AG09319 (cell line): ENCODE measurements around the gene MSL3B.
A peak's percentile ranks its signal among the peaks of the same experiment; 100 is the strongest.

Experiments
- DNase-seq: peaks from one replicate; pipeline ENCODE4 v3.0.0-alpha.2; 2010; ENCODE audit warnings: low read depth; ENCODE audit errors: extremely low read depth
- CTCF ChIP-seq: IDR thresholded peaks from 2 replicates; pipeline ENCODE4 v1.5.1; 2011; ENCODE audit warnings: low read depth, mild to moderate bottlenecking, inconsistent platforms, low read length, moderate library complexity

The MSL3B gene

DNA sequence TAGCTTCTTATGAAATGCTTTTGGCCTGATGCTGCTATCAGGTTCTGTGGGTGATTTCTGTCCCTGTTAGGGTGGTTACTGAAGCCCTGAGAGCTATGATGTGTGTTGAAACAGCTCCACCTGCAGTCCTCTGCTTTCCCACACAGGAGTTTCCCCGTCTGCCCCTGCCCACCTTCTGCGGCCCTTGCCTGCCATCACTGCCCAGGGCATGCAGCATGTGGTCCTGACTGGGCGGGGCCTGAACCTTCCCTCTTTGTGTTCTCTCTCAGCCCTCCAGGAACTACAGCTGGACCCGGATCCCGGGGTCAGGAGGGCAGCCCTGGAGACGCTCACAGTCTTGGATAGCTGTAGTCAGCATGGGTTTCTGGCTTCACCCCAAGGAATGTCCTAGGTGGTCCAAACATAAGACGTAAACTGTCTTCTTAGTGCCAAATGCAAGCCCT is 35.3 kb downstream of the MSL3B start:
- DNase-seq, result peak; percentile 15
- TF ChIP-seq CTCF, result peak; percentile 24

- DNase-seq, result no peak
- no peak for TF ChIP-seq CTCF
Observed at GRCh38 chr2:233832414-233832813, 35.8 kb downstream of the MSL3B start.

DNA sequence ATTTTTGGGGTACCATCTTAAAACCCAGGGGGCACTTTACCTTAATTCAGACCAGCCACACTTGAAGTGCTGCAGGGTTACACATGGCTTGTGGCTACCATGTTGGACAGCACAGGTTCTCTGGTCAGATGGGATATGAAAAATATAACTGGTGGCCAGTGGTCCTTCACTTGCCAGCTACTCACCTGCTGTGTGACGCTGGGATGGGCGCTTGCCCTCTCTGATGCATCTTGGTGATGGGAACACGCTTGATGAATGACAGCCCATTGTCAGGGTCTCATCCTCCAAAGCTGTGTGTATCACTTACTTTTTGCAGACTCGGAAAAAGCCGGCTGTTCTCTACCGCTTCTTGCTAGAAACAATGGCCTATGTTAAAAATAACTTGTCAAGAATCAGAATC is 36.3 kb downstream of the MSL3B start:
- TF ChIP-seq CTCF, result no peak

GRCh38 chr2:233831011-233831721 is 37.0 kb downstream of the MSL3B start:
- DNase-seq, result no peak
- TF ChIP-seq CTCF, result no peak

More for the DNA sequence above, 36.3 kb downstream of the MSL3B start:
- no peak for DNase-seq

DNA sequence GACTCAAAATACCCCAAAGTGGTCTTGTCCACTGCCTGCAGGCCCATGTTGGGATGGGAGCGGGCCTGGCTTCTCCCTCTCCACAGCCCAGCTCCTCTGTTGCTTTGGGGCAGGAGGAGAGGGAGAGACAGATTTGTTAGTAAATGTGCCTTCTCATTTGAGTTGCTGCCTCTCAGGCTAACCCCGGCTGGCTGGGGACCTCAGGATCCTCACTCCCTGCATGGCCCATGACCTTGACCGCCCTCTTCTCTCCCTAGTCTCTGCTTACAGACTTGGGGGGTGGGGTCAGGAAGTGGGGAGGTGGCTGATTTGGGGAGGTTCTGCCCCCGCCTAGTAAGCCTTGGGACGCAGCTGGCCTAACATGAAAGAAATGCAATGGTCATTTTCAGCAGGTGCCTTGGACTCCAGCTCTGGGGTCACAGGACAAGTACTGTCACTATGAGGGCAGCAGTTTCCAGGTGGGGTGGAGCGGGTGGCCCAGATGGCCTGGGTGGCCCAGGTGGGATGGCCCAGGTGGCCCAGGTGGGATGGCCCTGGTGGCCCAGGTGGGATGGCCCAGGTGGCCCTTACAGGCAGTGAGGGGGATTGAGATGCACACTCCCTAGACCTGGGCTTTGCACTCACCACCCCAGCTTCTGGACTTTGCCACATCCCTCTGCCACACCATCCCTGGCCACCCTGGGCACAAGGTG is 37.9 kb downstream of the MSL3B start:
- DNase-seq, result no peak
- TF ChIP-seq CTCF, result no peak

- no peak for TF ChIP-seq CTCF
- no peak for DNase-seq
Observed at GRCh38 chr2:233829193-233830110, 38.7 kb downstream of the MSL3B start.
